H1 (cell line): ENCODE results near the gene CCDC102A. TPM values are rescaled to one million over a fixed set of nuclear protein-coding genes. Genes with fewer than 3 reads are reported as not detected.

Experiments
- CTCF ChIA-PET: fragments of 300-600 bp; sonication (Branson Sonifier 250); formaldehyde crosslinking; loops from one replicate; lab custom pipeline; 2021; ENCODE audit not compliant: partially characterized antibody; lab: Charles Lee
- POLR2A ChIA-PET: fragments of 300-600 bp; sonication (Branson Sonifier 250); formaldehyde crosslinking; loops from one replicate; lab custom pipeline; 2021; ENCODE audit warnings: inconsistent platforms; ENCODE audit not compliant: partially characterized antibody; lab: Charles Lee
- DNase-seq, 2 experiments: peaks; one replicate each; pipeline versions ENCODE4 v3.0.0 to v3.0.0-alpha.2; 2010 to 2022; ENCODE audit warnings: low spot score in 2 of 2, low read depth in 1 of 2, mixed read lengths in 1 of 2
- FAIRE-seq: peaks from 2 replicates; lab custom pipeline; 2011; peaks lifted over from hg19 to GRCh38; lab: Jason Lieb, UNC
- H2AFZ ChIP-seq: 2 replicates; pipeline ENCODE4 v1.8.1; 2012; ENCODE audit warnings: low read length, inconsistent platforms
- H2AK5ac ChIP-seq: 2 replicates; pipeline ENCODE4 v1.6.1; 2013; ENCODE audit warnings: low read depth, low read length
- H2BK120ac ChIP-seq: replicated peaks from 2 replicates; pipeline ENCODE3; 2013; ENCODE audit warnings: low read depth, low read length, inconsistent platforms
- H2BK12ac ChIP-seq: 2 replicates; pipeline ENCODE4 v1.6.1; 2013; ENCODE audit warnings: low read depth, low read length
- H2BK15ac ChIP-seq: 2 replicates; pipeline ENCODE4 v1.6.1; 2013; ENCODE audit warnings: low read length
- H2BK20ac ChIP-seq: 2 replicates; pipeline ENCODE4 v1.6.1; 2013; ENCODE audit warnings: low read length
- H2BK5ac ChIP-seq: 2 replicates; pipeline ENCODE4 v1.6.1; 2013; ENCODE audit warnings: low read depth, low read length
- H3K14ac ChIP-seq: 2 replicates; pipeline ENCODE4 v1.6.1; 2013; ENCODE audit warnings: inconsistent platforms; ENCODE audit not compliant: insufficient read length
- H3K18ac ChIP-seq: 2 replicates; pipeline ENCODE4 v1.6.1; 2013; ENCODE audit warnings: low read length; ENCODE audit errors: extremely low read depth
- H3K23ac ChIP-seq: 2 replicates; pipeline ENCODE4 v1.6.1; 2013; ENCODE audit warnings: inconsistent platforms; ENCODE audit not compliant: insufficient read length
- H3K23me2 ChIP-seq: 2 replicates; pipeline ENCODE4 v1.6.1; 2013; ENCODE audit warnings: low read depth, low read length
- H3K27ac ChIP-seq: 2 replicates; pipeline ENCODE4 v1.6.1; 2011; ENCODE audit warnings: low read depth, low read length, inconsistent platforms
- H3K27me3 ChIP-seq, 4 experiments: replicated peaks in 1 of 4; 1 replicate in 1 of 4; 2 replicates in 3 of 4; pipeline versions ENCODE4 v1.6.1 to v1.8.1; 2011 to 2013; ENCODE audit warnings: low read length in 3 of 4, mild to moderate bottlenecking in 3 of 4, inconsistent platforms in 2 of 4, mixed read lengths in 2 of 4, moderate library complexity in 1 of 4; ENCODE audit not compliant: control insufficient read depth in 3 of 4, insufficient read depth in 3 of 4; ENCODE audit errors: extremely low read depth in 1 of 4
- H3K36me3 ChIP-seq, 4 experiments: 2 replicates each; pipeline versions ENCODE4 v1.6.1 to v1.8.1; 2011 to 2013; ENCODE audit warnings: mild to moderate bottlenecking in 4 of 4, low read length in 3 of 4, moderate library complexity in 2 of 4, control low read depth in 1 of 4, inconsistent platforms in 1 of 4; ENCODE audit not compliant: insufficient read depth in 4 of 4, control insufficient read depth in 2 of 4
- H3K4ac ChIP-seq: replicated peaks from 2 replicates; pipeline ENCODE3; 2013; ENCODE audit warnings: low read length, low read depth, mixed read lengths, inconsistent platforms; ENCODE audit not compliant: insufficient read length
- H3K4me1 ChIP-seq, 4 experiments: replicated peaks in 1 of 4; 1 replicate in 1 of 4; 2 replicates in 3 of 4; pipeline versions ENCODE4 v1.6.1 to v1.8.1; 2011 to 2013; ENCODE audit warnings: low read length in 3 of 4, inconsistent platforms in 2 of 4, mixed read lengths in 1 of 4; ENCODE audit not compliant: insufficient read depth in 4 of 4, control insufficient read depth in 3 of 4
- H3K4me2 ChIP-seq, 2 experiments: 2 replicates each; pipeline versions ENCODE4 v1.6.1 to v1.8.1; 2011 to 2013; ENCODE audit warnings: low read depth in 2 of 2, low read length in 2 of 2, control low read depth in 1 of 2, inconsistent platforms in 1 of 2, mild to moderate bottlenecking in 1 of 2; ENCODE audit not compliant: insufficient read depth in 1 of 2
- H3K4me3 ChIP-seq, 4 experiments: fragments of 200-600, 300-600 bp in 1 of 4; sonication (generic), shearing (Covaris generic), sonication (Bioruptor Twin) in 1 of 4; 2 replicates each; pipeline versions ENCODE4 v1.5.1 to v1.8.1; 2011 to 2016; ENCODE audit warnings: low read length in 4 of 4, low read depth in 3 of 4, control low read depth in 2 of 4, inconsistent platforms in 2 of 4, mild to moderate bottlenecking in 2 of 4, mixed read lengths in 1 of 4, moderate library complexity in 1 of 4; ENCODE audit not compliant: insufficient read depth in 2 of 4; ENCODE audit errors: extremely low read depth in 1 of 4
- H3K56ac ChIP-seq: replicated peaks from 2 replicates; pipeline ENCODE3; 2013; ENCODE audit warnings: low read depth, mild to moderate bottlenecking, mixed read lengths, low read length, inconsistent platforms; ENCODE audit not compliant: insufficient read length
- H3K79me1 ChIP-seq: 2 replicates; pipeline ENCODE4 v1.6.1; 2013; ENCODE audit warnings: low read depth, low read length, control low read depth
- H3K79me2 ChIP-seq, 2 experiments: 2 replicates each; pipeline versions ENCODE4 v1.6.1 to v1.8.1; 2012 to 2013; ENCODE audit warnings: low read length in 2 of 2, mild to moderate bottlenecking in 2 of 2, inconsistent platforms in 1 of 2; ENCODE audit not compliant: insufficient read depth in 2 of 2, control insufficient read depth in 1 of 2
- H3K9ac ChIP-seq, 4 experiments: replicated peaks in 1 of 4; 1 replicate in 1 of 4; 2 replicates in 3 of 4; pipeline versions ENCODE4 v1.6.1 to v1.8.1; 2011 to 2013; ENCODE audit warnings: low read depth in 3 of 4, low read length in 3 of 4, control low read depth in 2 of 4, mild to moderate bottlenecking in 2 of 4, moderate library complexity in 2 of 4, inconsistent platforms in 1 of 4; ENCODE audit errors: extremely low read depth in 1 of 4
- H3K9me3 ChIP-seq, 2 experiments: 2 replicates each; pipeline versions ENCODE4 v1.6.1 to v1.8.1; 2012 to 2013; ENCODE audit warnings: mild to moderate bottlenecking in 2 of 2, moderate library complexity in 2 of 2, control low read depth in 1 of 2, inconsistent platforms in 1 of 2, low read depth in 1 of 2, low read length in 1 of 2, mixed read lengths in 1 of 2; ENCODE audit not compliant: insufficient read depth in 2 of 2
- H4K20me1 ChIP-seq, 2 experiments: replicated peaks in 1 of 2; 2 replicates each; pipeline versions ENCODE3 to v1.8.1; 2011 to 2013; ENCODE audit warnings: inconsistent platforms in 2 of 2, low read length in 2 of 2, mild to moderate bottlenecking in 1 of 2; ENCODE audit not compliant: insufficient read depth in 2 of 2, control insufficient read depth in 1 of 2
- H4K5ac ChIP-seq: 2 replicates; pipeline ENCODE4 v1.6.1; 2013; ENCODE audit warnings: low read length, low read depth, mixed read lengths, inconsistent platforms; ENCODE audit not compliant: insufficient read length
- H4K8ac ChIP-seq: 2 replicates; pipeline ENCODE4 v1.8.0; 2013; ENCODE audit warnings: mild to moderate bottlenecking, moderate library complexity, low read length, inconsistent platforms; ENCODE audit not compliant: insufficient read depth; ENCODE audit errors: extremely low read depth
- H4K91ac ChIP-seq: replicated peaks from 2 replicates; pipeline ENCODE3; 2013; ENCODE audit warnings: low read length, mixed read lengths, inconsistent platforms; ENCODE audit not compliant: insufficient read length
- BACH1 ChIP-seq: IDR thresholded peaks from 2 replicates; pipeline ENCODE4 v1.6.1; 2012; ENCODE audit warnings: low read length, improper control_type of control experiment
- CEBPB ChIP-seq: IDR thresholded peaks from 2 replicates; pipeline ENCODE4 v1.6.1; 2012; ENCODE audit warnings: low read depth, low read length
- CHD1 ChIP-seq: IDR thresholded peaks from 2 replicates; pipeline ENCODE4 v1.6.1; 2012; ENCODE audit warnings: low read depth, low read length, improper control_type of control experiment
- EP300 ChIP-seq, 2 experiments: IDR thresholded peaks; 1 replicate in 1 of 2; 2 replicates in 1 of 2; pipeline ENCODE4 v1.6.1; 2011 to 2012; ENCODE audit warnings: low read depth in 2 of 2, low read length in 2 of 2, mild to moderate bottlenecking in 2 of 2, borderline replicate concordance in 1 of 2, inconsistent platforms in 1 of 2, moderate library complexity in 1 of 2
- GABPA ChIP-seq: IDR thresholded peaks from 2 replicates; pipeline ENCODE4 v1.6.1; 2011; ENCODE audit warnings: mild to moderate bottlenecking, low read length, moderate library complexity, borderline replicate concordance; ENCODE audit not compliant: insufficient read depth
- HDAC2 ChIP-seq, 2 experiments: fragments of 300-600 bp in 1 of 2; sonication (generic) in 1 of 2; IDR thresholded peaks; 2 replicates each; pipeline ENCODE4 v1.6.1; 2011 to 2012; ENCODE audit warnings: low read depth in 2 of 2, low read length in 2 of 2, mild to moderate bottlenecking in 2 of 2, moderate library complexity in 2 of 2, borderline replicate concordance in 1 of 2, inconsistent platforms in 1 of 2
- MAX ChIP-seq: IDR thresholded peaks from 2 replicates; pipeline ENCODE4 v1.6.1; 2012; ENCODE audit warnings: inconsistent platforms
- NRF1 ChIP-seq: IDR thresholded peaks from 2 replicates; pipeline ENCODE4 v1.6.1; 2011; ENCODE audit warnings: mild to moderate bottlenecking, low read depth, low read length, improper control_type of control experiment
- POU5F1 ChIP-seq: IDR thresholded peaks from 2 replicates; pipeline ENCODE4 v1.6.1; 2011; ENCODE audit warnings: low read depth, mild to moderate bottlenecking, low read length, moderate library complexity
- RBBP5 ChIP-seq: IDR thresholded peaks from 2 replicates; pipeline ENCODE4 v1.7.1; 2012; ENCODE audit warnings: low read depth, mild to moderate bottlenecking, inconsistent platforms, low read length, moderate library complexity, borderline replicate concordance
- RNF2 ChIP-seq: fragments of 200-900, 300-1000 bp; sonication (generic); IDR thresholded peaks from 2 replicates; pipeline ENCODE4 v1.7.1; 2016; ENCODE audit warnings: borderline replicate concordance, low read depth, mild to moderate bottlenecking, antibody characterized with exemption, low read length; ENCODE audit not compliant: poor library complexity, severe bottlenecking; ENCODE audit errors: missing control alignments
- SUZ12 ChIP-seq: fragments of 200-600 bp; sonication (generic); IDR thresholded peaks from 2 replicates; pipeline ENCODE4 v1.6.1; 2012; ENCODE audit warnings: mild to moderate bottlenecking, inconsistent platforms, low read length, moderate library complexity, mixed read lengths
- WGBS, 2 experiments: shearing (Covaris generic) in 1 of 2; methylation state at CpG; one replicate each; pipeline versions ENCODE4 v1.1.6 to v1.1.7; 2013 to 2015; ENCODE audit warnings: low lambda C conversion rate in 2 of 2, mixed read lengths in 2 of 2, inconsistent platforms in 1 of 2, low coverage in 1 of 2, missing lambda C conversion rate in 1 of 2; ENCODE audit not compliant: insufficient replicate concordance in 2 of 2, insufficient coverage in 1 of 2, insufficient read length in 1 of 2; ENCODE audit errors: extremely low coverage in 1 of 2, missing lambda C conversion rate in 1 of 2; 5-methylcytosine and 5-hydroxymethylcytosine counted together
- polyA plus RNA-seq, 7 experiments: library from polyadenylated mRNA; depleted of rRNA in 3 of 7; stranded (reverse) in 5 of 7; unstranded in 2 of 7; fragments of >200 nt in 5 of 7; fragments of 200-250 nt in 2 of 7; gene quantifications; 1 replicate in 5 of 7; 2 replicates in 1 of 7; 4 replicates in 1 of 7; pipeline versions ENCODE4 v1.2.1 to v1.2.3, GENCODE V29; 2011 to 2013; ENCODE audit warnings: missing spikeins in 2 of 7, mixed read lengths in 2 of 7
- total RNA-seq: library from RNA; stranded (reverse); fragmentation: NEBNext Ultra II Directional; extraction: Animal tissue kit (Norgen Biotek cat#: 25700); gene quantifications from 2 replicates; pipeline ENCODE4 v1.2.1, GENCODE V29; 2021

Gene CCDC102A
- total and polyA plus RNA-seq, 2 of the 8 experiments (the other 6 are each of a cell fraction or from before 2014, with no cell fraction given) = 4.0 to 7.5 TPM

DNA sequence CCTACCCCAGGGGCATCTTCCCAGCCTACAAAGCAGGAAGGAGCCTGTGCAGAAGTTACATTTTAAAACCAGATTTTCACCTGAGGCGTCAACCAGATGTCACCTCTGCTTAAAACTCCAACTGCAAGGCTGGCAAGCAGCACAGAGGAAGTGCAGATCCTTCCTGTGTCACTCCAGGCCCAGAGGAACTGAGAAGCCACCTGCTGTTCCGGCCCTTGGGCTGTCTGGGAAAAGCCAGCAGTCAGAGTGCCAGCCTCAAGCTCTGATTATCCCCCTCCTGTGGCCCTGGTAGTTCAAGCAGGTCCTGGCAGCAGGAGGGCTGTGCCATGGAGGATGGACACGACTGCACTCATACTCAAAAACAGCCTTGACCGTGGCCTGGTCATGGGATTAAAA is 63.7 kb downstream of the CCDC102A start:
- Histone ChIP-seq H4K5ac (peak overlapping the region; percentile 39), H2BK5ac (peak overlapping the region; percentile 94), H3K23me2 (no peaks in the 10 kb centered on the region; the same call in 1 of the 2 replicates), H3K4me1 (peaks cover 10 to 48% (median 39%) of the 10 kb centered on the region in 4 experiments), H3K23ac (no peak overlapping the region), H4K91ac (no peak overlapping the region), H3K79me2 (no peaks in the 10 kb centered on the region), H4K20me1 (peaks cover 2 to 3% of the 10 kb centered on the region in 2 experiments), H3K79me1 (0 out of 2 replicates have a peak, but pooled peaks cover 2% of the 10 kb centered on the region), H3K4me3 (no peak overlapping the region; a peak in 2 of 8 replicates), H3K56ac (peak overlapping the region; percentile 70), H3K36me3 (peaks cover 16 to 49% (median 33%) of the 10 kb centered on the region in 4 experiments), H4K8ac (peak overlapping the region; percentile 3; the same call in 1 of the 2 replicates), H3K27ac (peak overlapping the region; percentile 38; the same call in 1 of the 2 replicates), H3K9me3 (no peaks in the 10 kb centered on the region), H3K27me3 (no peaks in the 10 kb centered on the region), H3K4me2 (peak overlapping the region; percentile 15 to 53; a peak in 3 of 4 replicates), H2AFZ (no peak overlapping the region), H3K18ac (no peak overlapping the region; the same call in none of the 2 replicates), H3K14ac (no peak overlapping the region), H2BK15ac (no peak overlapping the region), H2BK20ac (no peak overlapping the region), H3K9ac (no peak overlapping the region; a peak in 1 of 7 replicates), H3K4ac (no peak overlapping the region), H2BK12ac (0 out of 2 replicates have a peak overlapping the region, but pooled peaks have one; percentile 56), H2BK120ac (no peak overlapping the region), H2AK5ac (no peak overlapping the region)
- DNase-seq (peak in 1 of 2 experiments; percentile 58), FAIRE-seq (no peak)
- POLR2A ChIA-PET = interaction anchor here (1.2 to 10.3 kb wide), 11 partner anchors 9 to 64 kb away, joined by 3 to 67 read pairs (median 6); partner anchors contain the start of genes CCDC102A, CIAPIN1, COQ9 and DOK4
- CTCF ChIA-PET = interaction anchor here (0.6 to 15.0 kb wide), 5 partner anchors 11 to 55 kb away, joined by 3 to 210 read pairs (median 10); partner anchors contain the start of gene POLR2C
- WGBS, 2 experiments = 80% methylated on average over 4 of the region's 4 CpGs; no CpG with 5 or more reads in 1 of the 2 experiments
- TF ChIP-seq EP300 (IDR thresholded peaks at IDR 0.05; ENCODE audit: borderline replicate concordance in 1 of 2, low read depth in 2 of 2, low read length in 2 of 2) (no peak), RNF2 (no peak), CEBPB (no peak), POU5F1 (no peak), SUZ12 (no peak), CHD1 (no peak), HDAC2 (IDR thresholded peaks at IDR 0.05; ENCODE audit: borderline replicate concordance in 1 of 2, low read depth in 2 of 2, low read length in 2 of 2) (no peak), GABPA (no peak), BACH1 (no peak), RBBP5 (no peak), NRF1 (no peak), MAX (no peak)
